SK-N-SH treated with all-trans-retinoic acid at 6 μM for 48 hours (cell line): ENCODE measurements around the gene STAB2.

ENCODE experiments used
- ATAC-seq: fragments of 200-7000 bp; cut with Tn5 transposase; 3 replicates; pipeline ENCODE4 v1.9.1; 2020; ENCODE audit warnings: mild to moderate bottlenecking, moderate library complexity
- ARNTL ChIP-seq: fragments of 450-650 bp; formaldehyde crosslinking; IDR thresholded peaks from 2 replicates; pipeline ENCODE4 v1.5.0; 2020; ENCODE audit warnings: low read depth, mild to moderate bottlenecking, moderate library complexity, borderline replicate concordance
- BACH2 ChIP-seq: fragments of 250-450 bp; sonication (Bioruptor Pico); IDR thresholded peaks from 2 replicates; pipeline ENCODE4 v1.9.0; 2021; ENCODE audit warnings: mild to moderate bottlenecking, borderline replicate concordance
- CSDC2 ChIP-seq: fragments of 250-450 bp; sonication (Bioruptor Pico); IDR thresholded peaks from 2 replicates; pipeline ENCODE4 v1.5.0; 2020; ENCODE audit warnings: mild to moderate bottlenecking, moderate library complexity
- CSRNP3 ChIP-seq: fragments of 250-450 bp; sonication (Bioruptor Pico); IDR thresholded peaks from 2 replicates; pipeline ENCODE4 v1.5.1; 2021; ENCODE audit warnings: mild to moderate bottlenecking, moderate library complexity
- ESRRG ChIP-seq: fragments of 250-450 bp; sonication (Bioruptor Pico); IDR thresholded peaks from 2 replicates; pipeline ENCODE4 v1.6.1; 2021; ENCODE audit warnings: mild to moderate bottlenecking
- GLIS3 ChIP-seq: fragments of 250-450 bp; sonication (Bioruptor Pico); IDR thresholded peaks from 2 replicates; pipeline ENCODE4 v1.5.0; 2020; ENCODE audit warnings: mild to moderate bottlenecking, moderate library complexity
- ISL1 ChIP-seq: fragments of 250-450 bp; sonication (Bioruptor Pico); IDR thresholded peaks from 2 replicates; pipeline ENCODE4 v2.1.2; 2022; ENCODE audit warnings: mild to moderate bottlenecking, moderate library complexity
- OSR1 ChIP-seq: fragments of 250-450 bp; sonication (Bioruptor Pico); IDR thresholded peaks from 2 replicates; pipeline ENCODE4 v1.8.0; 2022; ENCODE audit warnings: moderate library complexity, mild to moderate bottlenecking, inconsistent platforms
- POU6F1 ChIP-seq: fragments of 250-450 bp; sonication (Bioruptor Pico); IDR thresholded peaks from 2 replicates; pipeline ENCODE4 v1.8.0; 2021; ENCODE audit warnings: low read depth, mild to moderate bottlenecking, moderate library complexity, borderline replicate concordance
- PPARA ChIP-seq: fragments of 250-450 bp; sonication (Bioruptor Pico); IDR thresholded peaks from 2 replicates; pipeline ENCODE4 v1.5.0; 2020; ENCODE audit warnings: mild to moderate bottlenecking, borderline replicate concordance
- RARB ChIP-seq: fragments of 250-450 bp; sonication (Bioruptor Pico); IDR thresholded peaks from 2 replicates; pipeline ENCODE4 v1.8.0; 2021; ENCODE audit warnings: mild to moderate bottlenecking, moderate library complexity
- SNAI2 ChIP-seq: fragments of 250-450 bp; sonication (Bioruptor Pico); IDR thresholded peaks from 2 replicates; pipeline ENCODE4 v1.5.0; 2020; ENCODE audit warnings: mild to moderate bottlenecking, moderate library complexity
- TCF4 ChIP-seq: fragments of 250-450 bp; sonication (Bioruptor Pico); IDR thresholded peaks from 2 replicates; pipeline ENCODE4 v1.8.0; 2021; ENCODE audit warnings: mild to moderate bottlenecking, moderate library complexity, borderline replicate concordance
- TOX ChIP-seq: fragments of 250-450 bp; sonication (Bioruptor Pico); IDR thresholded peaks from 2 replicates; pipeline ENCODE4 v1.8.0; 2021; ENCODE audit warnings: mild to moderate bottlenecking, moderate library complexity, borderline replicate concordance
- ZC3H10 ChIP-seq: fragments of 250-450 bp; sonication (Bioruptor Pico); IDR thresholded peaks from 2 replicates; pipeline ENCODE4 v1.5.1; 2021; ENCODE audit warnings: mild to moderate bottlenecking, moderate library complexity
- ZFP3 ChIP-seq: fragments of 250-450 bp; sonication (Bioruptor Pico); IDR thresholded peaks from 2 replicates; pipeline ENCODE4 v1.5.0; 2020; ENCODE audit warnings: mild to moderate bottlenecking, moderate library complexity
- ZFP30 ChIP-seq: fragments of 450-650 bp; formaldehyde crosslinking; IDR thresholded peaks from 2 replicates; pipeline ENCODE4 v1.5.0; 2022; ENCODE audit warnings: mild to moderate bottlenecking, moderate library complexity
- ZNF565 ChIP-seq: fragments of 450-650 bp; formaldehyde crosslinking; conservative IDR thresholded peaks from 2 replicates; pipeline ENCODE4 v1.5.0; 2020; ENCODE audit warnings: low read depth, mild to moderate bottlenecking, moderate library complexity
- ZNF70 ChIP-seq: fragments of 450-650 bp; formaldehyde crosslinking; IDR thresholded peaks from 2 replicates; pipeline ENCODE4 v1.5.0; 2020; ENCODE audit warnings: mild to moderate bottlenecking, moderate library complexity
- ZNF8 ChIP-seq: fragments of 450-650 bp; formaldehyde crosslinking; IDR thresholded peaks from 2 replicates; pipeline ENCODE4 v1.5.0; 2020; ENCODE audit warnings: mild to moderate bottlenecking, moderate library complexity
- TF ChIP-seq, protein P1 (sequence below): fragments of 250-450 bp; sonication (Bioruptor Pico); IDR thresholded peaks from 2 replicates; pipeline ENCODE4 v1.8.0; 2020; ENCODE audit warnings: mild to moderate bottlenecking, moderate library complexity, borderline replicate concordance
- TF ChIP-seq, protein P2 (sequence below): fragments of 250-450 bp; sonication (Bioruptor Pico); IDR thresholded peaks from 2 replicates; pipeline ENCODE4 v1.5.1; 2020; ENCODE audit warnings: low read depth, mild to moderate bottlenecking, moderate library complexity
- TF ChIP-seq, protein P3 (sequence below): fragments of 250-450 bp; sonication (Bioruptor Pico); IDR thresholded peaks from 2 replicates; pipeline ENCODE4 v1.5.0; 2020; ENCODE audit warnings: mild to moderate bottlenecking, moderate library complexity

Gene STAB2

DNA sequence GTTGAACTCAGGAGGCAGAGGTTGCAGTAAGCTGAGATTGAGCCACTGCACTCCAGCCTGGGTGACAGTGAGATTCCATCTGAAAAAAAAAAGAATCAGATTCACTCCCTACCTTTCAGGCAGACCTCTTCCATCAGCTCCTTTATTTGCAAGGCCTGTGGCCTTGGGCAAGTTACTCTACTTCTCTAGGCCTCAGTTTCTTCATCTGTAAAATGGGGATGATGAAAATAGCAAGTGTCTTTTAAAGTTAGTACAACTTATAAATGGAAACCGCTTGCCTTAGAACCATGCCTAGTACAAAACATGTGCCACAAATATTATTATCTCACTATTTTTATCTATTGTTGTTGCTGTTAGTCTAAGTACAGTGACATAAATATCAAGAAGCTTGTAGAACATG, 84.3 kb downstream of the STAB2 start:
- no peak for ATAC-seq
- no peak for TF ChIP-seq SNAI2 (CRISPR knock-in tag)
- no peak for TF ChIP-seq ESRRG
- no peak for TF ChIP-seq TCF4 (CRISPR knock-in tag)
- TF ChIP-seq, protein P1, sequence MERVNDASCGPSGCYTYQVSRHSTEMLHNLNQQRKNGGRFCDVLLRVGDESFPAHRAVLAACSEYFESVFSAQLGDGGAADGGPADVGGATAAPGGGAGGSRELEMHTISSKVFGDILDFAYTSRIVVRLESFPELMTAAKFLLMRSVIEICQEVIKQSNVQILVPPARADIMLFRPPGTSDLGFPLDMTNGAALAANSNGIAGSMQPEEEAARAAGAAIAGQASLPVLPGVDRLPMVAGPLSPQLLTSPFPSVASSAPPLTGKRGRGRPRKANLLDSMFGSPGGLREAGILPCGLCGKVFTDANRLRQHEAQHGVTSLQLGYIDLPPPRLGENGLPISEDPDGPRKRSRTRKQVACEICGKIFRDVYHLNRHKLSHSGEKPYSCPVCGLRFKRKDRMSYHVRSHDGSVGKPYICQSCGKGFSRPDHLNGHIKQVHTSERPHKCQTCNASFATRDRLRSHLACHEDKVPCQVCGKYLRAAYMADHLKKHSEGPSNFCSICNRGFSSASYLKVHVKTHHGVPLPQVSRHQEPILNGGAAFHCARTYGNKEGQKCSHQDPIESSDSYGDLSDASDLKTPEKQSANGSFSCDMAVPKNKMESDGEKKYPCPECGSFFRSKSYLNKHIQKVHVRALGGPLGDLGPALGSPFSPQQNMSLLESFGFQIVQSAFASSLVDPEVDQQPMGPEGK (CRISPR knock-in tag), result no peak
- no peak for TF ChIP-seq BACH2 (CRISPR knock-in tag)
- TF ChIP-seq PPARA (CRISPR knock-in tag), result no peak
- no peak for TF ChIP-seq TOX
- TF ChIP-seq ZNF565, result no peak
- no peak for TF ChIP-seq GLIS3 (CRISPR knock-in tag)
- TF ChIP-seq ZNF8 (CRISPR knock-in tag), result no peak
- no peak for TF ChIP-seq CSDC2 (CRISPR knock-in tag)
- no peak for TF ChIP-seq OSR1 (CRISPR knock-in tag)
- TF ChIP-seq, protein P2, sequence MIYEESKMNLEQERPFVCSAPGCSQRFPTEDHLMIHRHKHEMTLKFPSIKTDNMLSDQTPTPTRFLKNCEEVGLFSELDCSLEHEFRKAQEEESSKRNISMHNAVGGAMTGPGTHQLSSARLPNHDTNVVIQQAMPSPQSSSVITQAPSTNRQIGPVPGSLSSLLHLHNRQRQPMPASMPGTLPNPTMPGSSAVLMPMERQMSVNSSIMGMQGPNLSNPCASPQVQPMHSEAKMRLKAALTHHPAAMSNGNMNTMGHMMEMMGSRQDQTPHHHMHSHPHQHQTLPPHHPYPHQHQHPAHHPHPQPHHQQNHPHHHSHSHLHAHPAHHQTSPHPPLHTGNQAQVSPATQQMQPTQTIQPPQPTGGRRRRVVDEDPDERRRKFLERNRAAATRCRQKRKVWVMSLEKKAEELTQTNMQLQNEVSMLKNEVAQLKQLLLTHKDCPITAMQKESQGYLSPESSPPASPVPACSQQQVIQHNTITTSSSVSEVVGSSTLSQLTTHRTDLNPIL, result no peak

GRCh38 chr12:103672401-103673119, 85.5 kb downstream of the STAB2 start:
- TF ChIP-seq BACH2 (CRISPR knock-in tag) (no peak), ZNF70 (CRISPR knock-in tag) (no peak), ZFP30 (CRISPR knock-in tag) (no peak), ZNF565 (no peak), SNAI2 (CRISPR knock-in tag) (no peak), RARB (CRISPR knock-in tag) (no peak), ZNF8 (CRISPR knock-in tag) (no peak), ESRRG (no peak), TCF4 (CRISPR knock-in tag) (no peak), ARNTL (CRISPR knock-in tag) (no peak)
- TF ChIP-seq, protein P1 (CRISPR knock-in tag), result no peak
- TF ChIP-seq, protein P2, result no peak
- no peak for ATAC-seq

GRCh38 chr12:103673487-103673886, 86.4 kb downstream of the STAB2 start:
- no peak for ATAC-seq

More at GRCh38 chr12:103673487-103673886, 86.4 kb downstream of the STAB2 start:
- TF ChIP-seq, protein P3, sequence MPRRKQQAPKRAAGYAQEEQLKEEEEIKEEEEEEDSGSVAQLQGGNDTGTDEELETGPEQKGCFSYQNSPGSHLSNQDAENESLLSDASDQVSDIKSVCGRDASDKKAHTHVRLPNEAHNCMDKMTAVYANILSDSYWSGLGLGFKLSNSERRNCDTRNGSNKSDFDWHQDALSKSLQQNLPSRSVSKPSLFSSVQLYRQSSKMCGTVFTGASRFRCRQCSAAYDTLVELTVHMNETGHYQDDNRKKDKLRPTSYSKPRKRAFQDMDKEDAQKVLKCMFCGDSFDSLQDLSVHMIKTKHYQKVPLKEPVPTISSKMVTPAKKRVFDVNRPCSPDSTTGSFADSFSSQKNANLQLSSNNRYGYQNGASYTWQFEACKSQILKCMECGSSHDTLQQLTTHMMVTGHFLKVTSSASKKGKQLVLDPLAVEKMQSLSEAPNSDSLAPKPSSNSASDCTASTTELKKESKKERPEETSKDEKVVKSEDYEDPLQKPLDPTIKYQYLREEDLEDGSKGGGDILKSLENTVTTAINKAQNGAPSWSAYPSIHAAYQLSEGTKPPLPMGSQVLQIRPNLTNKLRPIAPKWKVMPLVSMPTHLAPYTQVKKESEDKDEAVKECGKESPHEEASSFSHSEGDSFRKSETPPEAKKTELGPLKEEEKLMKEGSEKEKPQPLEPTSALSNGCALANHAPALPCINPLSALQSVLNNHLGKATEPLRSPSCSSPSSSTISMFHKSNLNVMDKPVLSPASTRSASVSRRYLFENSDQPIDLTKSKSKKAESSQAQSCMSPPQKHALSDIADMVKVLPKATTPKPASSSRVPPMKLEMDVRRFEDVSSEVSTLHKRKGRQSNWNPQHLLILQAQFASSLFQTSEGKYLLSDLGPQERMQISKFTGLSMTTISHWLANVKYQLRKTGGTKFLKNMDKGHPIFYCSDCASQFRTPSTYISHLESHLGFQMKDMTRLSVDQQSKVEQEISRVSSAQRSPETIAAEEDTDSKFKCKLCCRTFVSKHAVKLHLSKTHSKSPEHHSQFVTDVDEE (CRISPR knock-in tag), result no peak
- no peak for TF ChIP-seq TCF4 (CRISPR knock-in tag)
- TF ChIP-seq RARB (CRISPR knock-in tag), result no peak
- no peak for TF ChIP-seq BACH2 (CRISPR knock-in tag)
- no peak for TF ChIP-seq ARNTL (CRISPR knock-in tag)
- no peak for TF ChIP-seq CSRNP3
- TF ChIP-seq ZC3H10, result no peak
- no peak for TF ChIP-seq SNAI2 (CRISPR knock-in tag)
- TF ChIP-seq ISL1 (CRISPR knock-in tag), result no peak
- TF ChIP-seq OSR1 (CRISPR knock-in tag), result no peak
- no peak for TF ChIP-seq POU6F1 (CRISPR knock-in tag)
- TF ChIP-seq ZNF8 (CRISPR knock-in tag), result no peak
- TF ChIP-seq ZFP3 (CRISPR knock-in tag), result no peak
- TF ChIP-seq, protein P1 (CRISPR knock-in tag), result no peak
